Measurements from ENCODE around the gene RBM4. TPM values are rescaled to one million over a fixed set of nuclear protein-coding genes. Genes with fewer than 3 reads are reported as not detected.

The RBM4 gene
- total and polyA plus RNA-seq, 9 of the 15 experiments (the other 6 are each of a cell fraction or from before 2014, with no cell fraction given), result 81.6 to 233 (median 122) TPM

- 0 out of 4 replicates have a peak, but pooled peaks of 1 of the 2 experiments have one; percentile 20 for TF ChIP-seq UBTF (IDR thresholded peaks at IDR 0.05; ENCODE audit: borderline replicate concordance in 1 of 2, low read depth in 2 of 2, low read length in 2 of 2)
- TF ChIP-seq RB1 (IDR thresholded peaks at IDR 0.05; ENCODE audit: low read depth), result peak; percentile 81
- no peak for TF ChIP-seq MAFG (tag; conservative IDR thresholded peaks at IDR 0.05)
- TF ChIP-seq ZBTB33 (CRISPR knock-in tag; IDR thresholded peaks at IDR 0.05), result peak; percentile 80
- TF ChIP-seq TBL1XR1 (IDR thresholded peaks at IDR 0.05; ENCODE audit: low read length in 2 of 2), result peak in 1 of 2 experiments; percentile 10; a peak in 1 of 4 replicates
- TF ChIP-seq PREB (CRISPR knock-in tag; IDR thresholded peaks at IDR 0.05), result no peak
- no peak for TF ChIP-seq ZNF408 (CRISPR knock-in tag; IDR thresholded peaks at IDR 0.05; ENCODE audit: low read depth)
- 0 out of 2 replicates have a peak, but pooled peaks have one; percentile 19 for TF ChIP-seq ZBED1 (IDR thresholded peaks at IDR 0.05)
- no peak; the same call in 1 of the 2 replicates for TF ChIP-seq SP1 (CRISPR knock-in tag; IDR thresholded peaks at IDR 0.05)
- peak; percentile 58; the same call in 1 of the 2 replicates for TF ChIP-seq ATF7 (IDR thresholded peaks at IDR 0.05)
- no peak for TF ChIP-seq SFPQ (IDR thresholded peaks at IDR 0.05; ENCODE audit: low read depth, low read length)
- TF ChIP-seq MTA3 (IDR thresholded peaks at IDR 0.05; ENCODE audit: borderline replicate concordance), result peak; percentile 72; the same call in 1 of the 2 replicates
- peak; percentile 96 for TF ChIP-seq RBFOX2 (IDR thresholded peaks at IDR 0.05; ENCODE audit: low read depth, low read length)
- peak; percentile 98 for TF ChIP-seq KDM5B (IDR thresholded peaks at IDR 0.05; ENCODE audit: insufficient replicate concordance, low read depth, low read length)
- 0 out of 2 replicates have a peak, but pooled peaks have one; percentile 62 for TF ChIP-seq TARDBP (IDR thresholded peaks at IDR 0.05)
- no peak for TF ChIP-seq GABPB2 (CRISPR knock-in tag; conservative IDR thresholded peaks at IDR 0.05)
- TF ChIP-seq ZNF316 (IDR thresholded peaks at IDR 0.05), result peak; percentile 46; the same call in 1 of the 2 replicates
- TF ChIP-seq CBX8 (IDR thresholded peaks at IDR 0.05; ENCODE audit: borderline replicate concordance, extremely low read depth, low read depth, low read length, poor library complexity, severe bottlenecking), result no peak
- peak; percentile 79 for TF ChIP-seq ZBTB17 (CRISPR knock-in tag; IDR thresholded peaks at IDR 0.05)
- TF ChIP-seq MBD2 (IDR thresholded peaks at IDR 0.05; ENCODE audit: borderline replicate concordance, low read depth), result 0 out of 2 replicates have a peak, but pooled peaks have one; percentile 10
These were observed 45.8 kb upstream of the RBM4 start, which contains the start of the genes CCDC87 and CCS (continued) for GRCh38 chr11:66592457-66593302.
